Measurements from ENCODE around the gene NXPH3. TPM values are rescaled to one million over a fixed set of nuclear protein-coding genes. Genes with fewer than 3 reads are reported as not detected.

NXPH3 gene
- polyA plus RNA-seq, 1 of the 3 experiments (the other 2 are of a cell fraction) = 0.30 TPM

GRCh38 chr17:49595980-49596379, 20.3 kb downstream of the NXPH3 start (continued):
- TF ChIP-seq FOSL2 (IDR thresholded peaks at IDR 0.05; ENCODE audit: borderline replicate concordance, low read depth) = no peak
- TF ChIP-seq PBX3 (IDR thresholded peaks at IDR 0.05) = no peak
- TF ChIP-seq, protein P1, sequence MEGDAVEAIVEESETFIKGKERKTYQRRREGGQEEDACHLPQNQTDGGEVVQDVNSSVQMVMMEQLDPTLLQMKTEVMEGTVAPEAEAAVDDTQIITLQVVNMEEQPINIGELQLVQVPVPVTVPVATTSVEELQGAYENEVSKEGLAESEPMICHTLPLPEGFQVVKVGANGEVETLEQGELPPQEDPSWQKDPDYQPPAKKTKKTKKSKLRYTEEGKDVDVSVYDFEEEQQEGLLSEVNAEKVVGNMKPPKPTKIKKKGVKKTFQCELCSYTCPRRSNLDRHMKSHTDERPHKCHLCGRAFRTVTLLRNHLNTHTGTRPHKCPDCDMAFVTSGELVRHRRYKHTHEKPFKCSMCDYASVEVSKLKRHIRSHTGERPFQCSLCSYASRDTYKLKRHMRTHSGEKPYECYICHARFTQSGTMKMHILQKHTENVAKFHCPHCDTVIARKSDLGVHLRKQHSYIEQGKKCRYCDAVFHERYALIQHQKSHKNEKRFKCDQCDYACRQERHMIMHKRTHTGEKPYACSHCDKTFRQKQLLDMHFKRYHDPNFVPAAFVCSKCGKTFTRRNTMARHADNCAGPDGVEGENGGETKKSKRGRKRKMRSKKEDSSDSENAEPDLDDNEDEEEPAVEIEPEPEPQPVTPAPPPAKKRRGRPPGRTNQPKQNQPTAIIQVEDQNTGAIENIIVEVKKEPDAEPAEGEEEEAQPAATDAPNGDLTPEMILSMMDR (IDR thresholded peaks at IDR 0.05) = no peak

- 88% methylated on average over 6 of the region's 6 CpGs for WGBS (ENCODE audit: low lambda C conversion rate)
- Histone ChIP-seq H4K20me1 (ENCODE audit: insufficient read depth) (no peaks in the 10 kb centered on the region), H3K27me3 (ENCODE audit: insufficient read depth) (no peaks in the 10 kb centered on the region), H3K79me2 (ENCODE audit: insufficient read depth) (no peaks in the 10 kb centered on the region), H3K4me2 (no peak overlapping the region), H2AFZ (ENCODE audit: low read depth) (no peak overlapping the region), H3K9ac (no peak overlapping the region), H3K9me3 (no peaks in the 10 kb centered on the region), H3K9me2 (no peaks in the 10 kb centered on the region), H3K27ac (ENCODE audit: low read depth in 2 of 2, low read length in 1 of 2) (no peak overlapping the region), H3K4me1 (ENCODE audit: control insufficient read depth in 1 of 2, insufficient read depth in 2 of 2, low read depth in 1 of 2, low read length in 1 of 2) (no peaks in the 10 kb centered on the region; a peak in 1 of 4 replicates), H3K4me3 (ENCODE audit: low read depth in 2 of 2, low read length in 1 of 2) (no peak overlapping the region), H3K36me3 (replicated peaks in 1 of 2; ENCODE audit: control insufficient read depth in 1 of 2, insufficient read depth in 2 of 2, low read length in 1 of 2) (peaks cover 64 to 75% of the 10 kb centered on the region in 2 experiments), H3F3A (replicated peaks; ENCODE audit: insufficient read depth) (peaks cover 3% of the 10 kb centered on the region)
- POLR2A ChIA-PET = interaction anchor here (0.6 kb wide), 1 partner anchor 65 kb away, joined by 3 read pairs; no protein-coding TSS in a partner anchor
- no peak for DNase-seq
- TF ChIP-seq TCF12 (IDR thresholded peaks at IDR 0.05) (no peak), MXI1 (IDR thresholded peaks at IDR 0.05; ENCODE audit: low read depth, low read length) (no peak), FOXJ3 (CRISPR knock-in tag; IDR thresholded peaks at IDR 0.05) (no peak), FOXM1 (IDR thresholded peaks at IDR 0.05; ENCODE audit: low read depth) (no peak), SMC3 (IDR thresholded peaks at IDR 0.05; ENCODE audit: low read depth, low read length) (no peak), RAD21 (IDR thresholded peaks at IDR 0.05; ENCODE audit: low read length) (no peak), TEAD4 (IDR thresholded peaks at IDR 0.05; ENCODE audit: borderline replicate concordance, insufficient read depth) (no peak), NFIC (IDR thresholded peaks at IDR 0.05; ENCODE audit: borderline replicate concordance) (no peak), SIN3A (IDR thresholded peaks at IDR 0.05; ENCODE audit: borderline replicate concordance, low read depth, low read length) (no peak), GATA2 (CRISPR knock-in tag; IDR thresholded peaks at IDR 0.05) (no peak; the same call in 1 of the 2 replicates)
- TF ChIP-seq, protein P2, sequence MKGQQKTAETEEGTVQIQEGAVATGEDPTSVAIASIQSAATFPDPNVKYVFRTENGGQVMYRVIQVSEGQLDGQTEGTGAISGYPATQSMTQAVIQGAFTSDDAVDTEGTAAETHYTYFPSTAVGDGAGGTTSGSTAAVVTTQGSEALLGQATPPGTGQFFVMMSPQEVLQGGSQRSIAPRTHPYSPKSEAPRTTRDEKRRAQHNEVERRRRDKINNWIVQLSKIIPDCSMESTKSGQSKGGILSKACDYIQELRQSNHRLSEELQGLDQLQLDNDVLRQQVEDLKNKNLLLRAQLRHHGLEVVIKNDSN (IDR thresholded peaks at IDR 0.05; ENCODE audit: borderline replicate concordance, low read depth) = no peak
- TF ChIP-seq, protein P3, sequence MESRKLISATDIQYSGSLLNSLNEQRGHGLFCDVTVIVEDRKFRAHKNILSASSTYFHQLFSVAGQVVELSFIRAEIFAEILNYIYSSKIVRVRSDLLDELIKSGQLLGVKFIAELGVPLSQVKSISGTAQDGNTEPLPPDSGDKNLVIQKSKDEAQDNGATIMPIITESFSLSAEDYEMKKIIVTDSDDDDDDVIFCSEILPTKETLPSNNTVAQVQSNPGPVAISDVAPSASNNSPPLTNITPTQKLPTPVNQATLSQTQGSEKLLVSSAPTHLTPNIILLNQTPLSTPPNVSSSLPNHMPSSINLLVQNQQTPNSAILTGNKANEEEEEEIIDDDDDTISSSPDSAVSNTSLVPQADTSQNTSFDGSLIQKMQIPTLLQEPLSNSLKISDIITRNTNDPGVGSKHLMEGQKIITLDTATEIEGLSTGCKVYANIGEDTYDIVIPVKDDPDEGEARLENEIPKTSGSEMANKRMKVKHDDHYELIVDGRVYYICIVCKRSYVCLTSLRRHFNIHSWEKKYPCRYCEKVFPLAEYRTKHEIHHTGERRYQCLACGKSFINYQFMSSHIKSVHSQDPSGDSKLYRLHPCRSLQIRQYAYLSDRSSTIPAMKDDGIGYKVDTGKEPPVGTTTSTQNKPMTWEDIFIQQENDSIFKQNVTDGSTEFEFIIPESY (IDR thresholded peaks at IDR 0.05; ENCODE audit: borderline replicate concordance, low read depth) = no peak
- TF ChIP-seq, protein P1 (IDR thresholded peaks at IDR 0.05) = no peak
- CTCF ChIA-PET = interaction anchor here (0.6 to 48.9 kb wide), 10 partner anchors 9 to 97 kb away, joined by 3 to 2107 read pairs (median 5); partner anchors contain the start of genes NXPH3, SLC35B1 and SPOP
These were observed 21.1 kb downstream of the NXPH3 start for GRCh38 chr17:49596613-49597244.

All from SK-N-SH (cell line).